ENCODE data around the gene FBXO38.

FBXO38 gene

GRCh38 chr5:148488757-148489156 is 105.0 kb downstream of the FBXO38 start:
- no peak overlapping the region for H3K4me3 ChIP-seq (ENCODE audit: low read depth, low read length)
- no peak for TF ChIP-seq CTCF (IDR thresholded peaks at IDR 0.05; ENCODE audit: control insufficient read depth, extremely low read depth, insufficient read depth)
- DNase-seq (ENCODE audit: low read depth) = no peak

GRCh38 chr5:148491015-148491792 is 107.4 kb downstream of the FBXO38 start:
- no peak for TF ChIP-seq CTCF (IDR thresholded peaks at IDR 0.05; ENCODE audit: control insufficient read depth, extremely low read depth, insufficient read depth)
- H3K4me3 ChIP-seq (ENCODE audit: low read depth, low read length) = no peak overlapping the region
- DNase-seq (ENCODE audit: low read depth) = no peak

GRCh38 chr5:148491793-148492184 is 108.0 kb downstream of the FBXO38 start:
- TF ChIP-seq CTCF (IDR thresholded peaks at IDR 0.05; ENCODE audit: control insufficient read depth, extremely low read depth, insufficient read depth) = no peak
- DNase-seq (ENCODE audit: low read depth) = no peak
- no peak overlapping the region for H3K4me3 ChIP-seq (ENCODE audit: low read depth, low read length)

- no peak for DNase-seq (ENCODE audit: low read depth)
- no peak overlapping the region for H3K4me3 ChIP-seq (ENCODE audit: low read depth, low read length)
- no peak for TF ChIP-seq CTCF (IDR thresholded peaks at IDR 0.05; ENCODE audit: control insufficient read depth, extremely low read depth, insufficient read depth)
Measured at GRCh38 chr5:148492351-148492750, 108.6 kb downstream of the FBXO38 start.

Data from LNCaP clone FGC (cell line).